ENCODE measurements around the gene SMYD3. TPM values are rescaled to one million over a fixed set of nuclear protein-coding genes. Genes with fewer than 3 reads are reported as not detected.

Gene SMYD3
- total RNA-seq, 4 donors from 2014 or later = 8.4 to 25.7 (median 14.4) TPM

DNA sequence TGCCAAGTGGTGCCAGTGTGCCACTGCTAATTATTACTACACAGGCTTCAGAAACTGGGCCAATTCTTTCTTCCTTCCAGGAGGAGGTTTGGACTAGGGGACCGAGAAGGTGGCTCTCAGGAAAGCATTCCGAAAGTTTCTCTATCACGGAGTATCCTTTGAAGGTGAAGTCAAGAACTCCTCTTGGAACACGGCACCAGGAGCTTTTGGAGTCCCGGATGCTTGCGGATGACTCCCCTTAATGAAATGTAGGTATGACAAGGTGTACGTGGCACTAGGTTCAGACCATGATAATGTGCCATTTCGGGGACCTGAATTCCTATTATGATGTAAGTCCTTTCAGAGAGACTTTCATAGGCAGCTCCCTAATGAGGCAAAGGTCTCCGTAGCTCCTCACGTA, 718.2 kb downstream of the SMYD3 start:
- no peak for TF ChIP-seq POLR2A (IDR thresholded peaks at IDR 0.05)
- TF ChIP-seq, protein P1, sequence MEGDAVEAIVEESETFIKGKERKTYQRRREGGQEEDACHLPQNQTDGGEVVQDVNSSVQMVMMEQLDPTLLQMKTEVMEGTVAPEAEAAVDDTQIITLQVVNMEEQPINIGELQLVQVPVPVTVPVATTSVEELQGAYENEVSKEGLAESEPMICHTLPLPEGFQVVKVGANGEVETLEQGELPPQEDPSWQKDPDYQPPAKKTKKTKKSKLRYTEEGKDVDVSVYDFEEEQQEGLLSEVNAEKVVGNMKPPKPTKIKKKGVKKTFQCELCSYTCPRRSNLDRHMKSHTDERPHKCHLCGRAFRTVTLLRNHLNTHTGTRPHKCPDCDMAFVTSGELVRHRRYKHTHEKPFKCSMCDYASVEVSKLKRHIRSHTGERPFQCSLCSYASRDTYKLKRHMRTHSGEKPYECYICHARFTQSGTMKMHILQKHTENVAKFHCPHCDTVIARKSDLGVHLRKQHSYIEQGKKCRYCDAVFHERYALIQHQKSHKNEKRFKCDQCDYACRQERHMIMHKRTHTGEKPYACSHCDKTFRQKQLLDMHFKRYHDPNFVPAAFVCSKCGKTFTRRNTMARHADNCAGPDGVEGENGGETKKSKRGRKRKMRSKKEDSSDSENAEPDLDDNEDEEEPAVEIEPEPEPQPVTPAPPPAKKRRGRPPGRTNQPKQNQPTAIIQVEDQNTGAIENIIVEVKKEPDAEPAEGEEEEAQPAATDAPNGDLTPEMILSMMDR (IDR thresholded peaks at IDR 0.05) = no peak
- intact Hi-C loops (cut with DNase I; ENCODE audit: low total_unique reads) = no loop called here
- DNase-seq (ENCODE audit: low spot score in 2 of 2) = no peak
- 96 to 97% methylated on average over 10 of the region's 10 CpGs for WGBS, 2 donors
- no peak overlapping the region for H3K4me3 ChIP-seq (ENCODE audit: low read depth, poor library complexity, severe bottlenecking)

DNA sequence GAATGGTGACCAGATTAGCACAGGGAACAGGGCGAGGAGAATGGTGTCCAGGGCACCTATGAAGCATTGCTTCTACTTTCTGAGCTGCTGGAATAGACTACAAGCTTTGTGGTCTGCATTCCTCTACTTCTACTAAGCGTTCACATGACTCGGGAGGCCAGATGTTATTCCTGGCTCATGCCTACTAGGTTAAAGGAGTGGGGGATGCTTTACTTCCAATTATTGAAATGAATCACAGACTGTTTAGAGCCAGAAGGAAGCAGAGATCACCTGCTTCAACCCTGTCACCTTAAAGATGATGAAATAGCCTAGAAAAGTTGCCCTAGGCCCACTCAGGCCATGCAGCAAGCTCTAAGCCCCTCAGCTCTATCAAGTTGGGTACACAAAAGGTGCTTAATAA, 718.8 kb downstream of the SMYD3 start:
- intact Hi-C loops (cut with DNase I; ENCODE audit: low total_unique reads) = no loop called here
- no peak for TF ChIP-seq POLR2A (IDR thresholded peaks at IDR 0.05)
- TF ChIP-seq, protein P1 (IDR thresholded peaks at IDR 0.05) = no peak

DNA sequence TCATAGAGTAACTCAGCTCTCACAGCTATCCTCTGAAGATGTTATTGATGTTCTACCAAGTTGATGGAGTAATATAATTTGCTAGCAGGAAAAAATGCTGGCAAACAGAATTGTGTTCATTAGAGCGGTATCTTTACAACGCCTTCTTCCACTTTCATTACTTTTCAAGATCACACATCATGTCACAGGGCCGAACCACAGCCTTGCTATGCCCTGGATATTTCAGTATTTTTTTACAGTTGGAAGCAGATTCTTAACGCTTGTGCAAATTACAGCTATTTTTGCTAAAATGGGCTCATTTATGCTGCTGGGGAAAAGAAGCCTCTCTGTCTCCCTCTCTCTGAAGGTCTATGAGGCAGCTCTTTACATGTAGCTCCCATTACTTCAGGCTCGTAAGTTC, 720.1 kb downstream of the SMYD3 start:
- intact Hi-C loops (cut with DNase I; ENCODE audit: low total_unique reads) = no loop called here
- no peak for DNase-seq (ENCODE audit: low spot score in 2 of 2)
- WGBS, 2 donors = 80 to 88% methylated on average over 5 of the region's 5 CpGs
- H3K4me3 ChIP-seq (ENCODE audit: low read depth, poor library complexity, severe bottlenecking) = no peak overlapping the region
- TF ChIP-seq POLR2A (IDR thresholded peaks at IDR 0.05) = no peak
- TF ChIP-seq, protein P1 (IDR thresholded peaks at IDR 0.05) = no peak

More for the DNA sequence above, 718.8 kb downstream of the SMYD3 start:
- WGBS, 2 donors = 59 to 68% methylated on average over 3 of the region's 3 CpGs
- DNase-seq (ENCODE audit: low spot score in 2 of 2) = peak in 1 of 2 donors; percentile 21
- H3K4me3 ChIP-seq (ENCODE audit: low read depth, poor library complexity, severe bottlenecking) = no peak overlapping the region

DNA sequence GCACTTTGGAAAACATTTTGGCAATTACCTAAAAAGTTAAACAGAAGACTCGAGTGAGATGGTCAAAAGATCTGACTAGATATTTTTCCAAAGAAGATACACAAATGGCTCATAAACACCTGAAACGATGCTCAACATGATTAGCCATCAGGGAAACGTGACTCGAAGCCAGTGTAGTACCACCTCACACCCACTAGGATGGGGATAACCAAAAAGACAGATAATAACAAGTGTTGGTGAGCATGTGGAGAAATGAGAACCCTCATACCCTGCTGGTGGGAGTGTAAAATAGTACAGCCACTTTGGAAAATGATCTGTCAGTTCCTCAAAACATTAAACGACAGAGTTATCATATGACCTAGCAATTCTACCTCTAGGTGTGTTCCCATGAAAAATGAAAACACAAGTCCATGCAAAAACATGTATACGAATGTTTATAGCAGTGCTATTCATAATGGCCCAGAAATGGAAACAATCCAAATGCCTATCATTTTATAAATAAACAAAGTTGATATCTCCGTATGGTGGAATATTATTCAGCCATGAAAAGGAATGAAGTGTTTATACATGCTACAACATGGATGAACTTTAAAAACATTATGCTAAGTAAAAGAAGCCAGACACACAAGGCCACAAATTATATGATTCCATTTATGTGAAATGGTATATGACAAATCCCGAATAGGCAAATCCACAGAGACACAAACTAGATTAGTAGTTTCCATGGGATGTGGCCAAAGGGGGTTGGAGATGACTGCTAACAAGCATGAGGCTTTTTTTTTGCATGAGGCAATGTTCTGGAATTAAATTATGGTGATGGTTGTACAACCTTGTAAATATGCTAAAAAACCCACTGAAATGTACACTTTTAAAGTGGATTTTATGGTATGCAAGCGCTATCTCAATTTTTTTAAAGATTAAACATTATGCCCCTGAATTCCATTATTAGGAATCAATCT, 727.0 kb downstream of the SMYD3 start:
- 93% methylated on average over 9 of the region's 9 CpGs for WGBS, 2 donors

DNA sequence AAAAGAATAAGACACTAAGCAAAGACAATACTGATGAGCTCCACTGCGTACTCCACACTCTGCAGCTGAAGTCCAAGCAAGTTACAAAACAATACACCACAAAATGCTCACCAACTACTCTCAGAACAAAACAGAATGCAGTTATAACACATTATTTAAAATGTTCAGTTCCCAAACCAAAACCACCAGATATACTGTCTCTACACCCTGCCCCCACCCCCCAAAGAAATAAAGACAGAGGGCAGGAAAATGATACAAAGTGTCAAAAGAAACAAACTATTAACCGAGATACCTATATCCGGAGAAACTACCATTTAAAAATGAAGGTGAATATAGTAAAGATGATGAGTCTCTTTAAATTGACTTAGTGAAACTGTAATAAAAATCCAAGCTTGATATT, 729.3 kb downstream of the SMYD3 start:
- no peak for DNase-seq (ENCODE audit: low spot score in 2 of 2)
- intact Hi-C loops (cut with DNase I; ENCODE audit: low total_unique reads) = no loop called here
- 97 to 98% methylated on average over 3 of the region's 3 CpGs for WGBS, 2 donors
- TF ChIP-seq POLR2A (IDR thresholded peaks at IDR 0.05) = no peak
- TF ChIP-seq, protein P1 (IDR thresholded peaks at IDR 0.05) = no peak
- H3K4me3 ChIP-seq (ENCODE audit: low read depth, poor library complexity, severe bottlenecking) = no peak overlapping the region

More for the DNA sequence above, 727.0 kb downstream of the SMYD3 start:
- no peak for DNase-seq (ENCODE audit: low spot score in 2 of 2)
- intact Hi-C loops (cut with DNase I; ENCODE audit: low total_unique reads) = no loop called here
- TF ChIP-seq, protein P1 (IDR thresholded peaks at IDR 0.05) = no peak
- TF ChIP-seq POLR2A (IDR thresholded peaks at IDR 0.05) = no peak
- no peak overlapping the region for H3K4me3 ChIP-seq (ENCODE audit: low read depth, poor library complexity, severe bottlenecking)
